GF-D8 (cell line): ENCODE results near the gene SLC8A3.

Source experiments
- DNase-seq: peaks from one replicate; lab custom pipeline; 2025; lab: John Stamatoyannopoulos, UW

SLC8A3 gene

GRCh38 chr14:69996216-69996615, 192.5 kb downstream of the SLC8A3 start:
- no peak for DNase-seq
